ENCODE results near the gene TADA1. TPM values are rescaled to one million over a fixed set of nuclear protein-coding genes. Genes with fewer than 3 reads are reported as not detected.

Gene TADA1
- total RNA-seq, 1 experiment from 2014 or later, result 16.6 TPM

- peaks cover 36% of the 10 kb centered on the region for H3K27me3 Mint-ChIP-seq (ENCODE audit: low read depth)
- CTCF ChIA-PET, result interaction anchor here (1.9 to 12.5 kb wide), 2 partner anchors 32 to 141 kb away, joined by 5 to 400 read pairs; no protein-coding TSS in a partner anchor
- DNase-seq (ENCODE audit: low spot score) (no peak), ATAC-seq (no peak)
- TF ChIP-seq PRRX2 (CRISPR knock-in tag; IDR thresholded peaks at IDR 0.05), result no peak
- no peak for TF ChIP-seq E2F1 (CRISPR knock-in tag; IDR thresholded peaks at IDR 0.05)
- no peak for TF ChIP-seq ZNF425 (CRISPR knock-in tag; conservative IDR thresholded peaks at IDR 0.05)
- no peak for TF ChIP-seq RORB (CRISPR knock-in tag; IDR thresholded peaks at IDR 0.05)
- TF ChIP-seq ESRRA (CRISPR knock-in tag; IDR thresholded peaks at IDR 0.05; ENCODE audit: borderline replicate concordance), result no peak
- TF ChIP-seq, protein P1, sequence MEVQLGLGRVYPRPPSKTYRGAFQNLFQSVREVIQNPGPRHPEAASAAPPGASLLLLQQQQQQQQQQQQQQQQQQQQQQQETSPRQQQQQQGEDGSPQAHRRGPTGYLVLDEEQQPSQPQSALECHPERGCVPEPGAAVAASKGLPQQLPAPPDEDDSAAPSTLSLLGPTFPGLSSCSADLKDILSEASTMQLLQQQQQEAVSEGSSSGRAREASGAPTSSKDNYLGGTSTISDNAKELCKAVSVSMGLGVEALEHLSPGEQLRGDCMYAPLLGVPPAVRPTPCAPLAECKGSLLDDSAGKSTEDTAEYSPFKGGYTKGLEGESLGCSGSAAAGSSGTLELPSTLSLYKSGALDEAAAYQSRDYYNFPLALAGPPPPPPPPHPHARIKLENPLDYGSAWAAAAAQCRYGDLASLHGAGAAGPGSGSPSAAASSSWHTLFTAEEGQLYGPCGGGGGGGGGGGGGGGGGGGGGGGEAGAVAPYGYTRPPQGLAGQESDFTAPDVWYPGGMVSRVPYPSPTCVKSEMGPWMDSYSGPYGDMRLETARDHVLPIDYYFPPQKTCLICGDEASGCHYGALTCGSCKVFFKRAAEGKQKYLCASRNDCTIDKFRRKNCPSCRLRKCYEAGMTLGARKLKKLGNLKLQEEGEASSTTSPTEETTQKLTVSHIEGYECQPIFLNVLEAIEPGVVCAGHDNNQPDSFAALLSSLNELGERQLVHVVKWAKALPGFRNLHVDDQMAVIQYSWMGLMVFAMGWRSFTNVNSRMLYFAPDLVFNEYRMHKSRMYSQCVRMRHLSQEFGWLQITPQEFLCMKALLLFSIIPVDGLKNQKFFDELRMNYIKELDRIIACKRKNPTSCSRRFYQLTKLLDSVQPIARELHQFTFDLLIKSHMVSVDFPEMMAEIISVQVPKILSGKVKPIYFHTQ (CRISPR knock-in tag; IDR thresholded peaks at IDR 0.05), result no peak
- TF ChIP-seq HMGXB4 (CRISPR knock-in tag; IDR thresholded peaks at IDR 0.05), result no peak
- TF ChIP-seq ARID4B (CRISPR knock-in tag; IDR thresholded peaks at IDR 0.05; ENCODE audit: borderline replicate concordance), result no peak
- TF ChIP-seq OVOL2 (CRISPR knock-in tag; IDR thresholded peaks at IDR 0.05; ENCODE audit: borderline replicate concordance), result no peak
- TF ChIP-seq, protein P2, sequence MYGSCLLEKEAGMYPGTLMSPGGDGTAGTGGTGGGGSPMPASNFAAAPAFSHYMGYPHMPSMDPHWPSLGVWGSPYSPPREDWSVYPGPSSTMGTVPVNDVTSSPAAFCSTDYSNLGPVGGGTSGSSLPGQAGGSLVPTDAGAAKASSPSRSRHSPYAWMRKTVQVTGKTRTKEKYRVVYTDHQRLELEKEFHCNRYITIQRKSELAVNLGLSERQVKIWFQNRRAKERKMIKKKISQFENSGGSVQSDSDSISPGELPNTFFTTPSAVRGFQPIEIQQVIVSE (CRISPR knock-in tag; IDR thresholded peaks at IDR 0.05; ENCODE audit: borderline replicate concordance), result no peak
- no peak for TF ChIP-seq CREB1 (CRISPR knock-in tag; IDR thresholded peaks at IDR 0.05)
- TF ChIP-seq TEAD1 (CRISPR knock-in tag; IDR thresholded peaks at IDR 0.05), result no peak
- TF ChIP-seq FOXK1 (CRISPR knock-in tag; IDR thresholded peaks at IDR 0.05), result no peak
- peaks cover 17% of the 10 kb centered on the region for H3K4me1 Mint-ChIP-seq
- H3K9me3 Mint-ChIP-seq, result peaks cover 22% of the 10 kb centered on the region
- H3K4me3 Mint-ChIP-seq, result no peak overlapping the region
- POLR2A ChIA-PET, result no interaction called here
- no peak overlapping the region for H3K27ac Mint-ChIP-seq
- peaks cover 17% of the 10 kb centered on the region for H3K36me3 Mint-ChIP-seq
These were observed 39.9 kb upstream of the TADA1 start for GRCh38 chr1:166915941-166916340.
